Glutamatergic neuron (in vitro differentiated cells): Measurements from ENCODE around the gene MB. TPM values are rescaled to one million over a fixed set of nuclear protein-coding genes. Genes with fewer than 3 reads are reported as not detected.
A peak's percentile ranks its signal among the peaks of the same experiment; 100 is the strongest.

ENCODE experiments used
- DNase-seq: peaks from one replicate; pipeline ENCODE4 v3.0.0; 2022
- H3K27ac Mint-ChIP-seq: one replicate; pipeline ENCODE4 v1.8.0; 2020; ENCODE audit warnings: mild to moderate bottlenecking, mixed read lengths, inconsistent platforms; ENCODE audit not compliant: unreplicated experiment
- H3K27me3 Mint-ChIP-seq: one replicate; pipeline ENCODE4 v1.8.0; 2020; ENCODE audit warnings: mild to moderate bottlenecking, moderate library complexity, mixed read lengths, inconsistent platforms; ENCODE audit not compliant: unreplicated experiment
- H3K36me3 Mint-ChIP-seq: one replicate; pipeline ENCODE4 v1.8.0; 2020; ENCODE audit warnings: mild to moderate bottlenecking, mixed read lengths, inconsistent platforms; ENCODE audit not compliant: unreplicated experiment
- H3K4me1 Mint-ChIP-seq: one replicate; pipeline ENCODE4 v1.8.0; 2020; ENCODE audit warnings: mild to moderate bottlenecking, low read depth, mixed read lengths, inconsistent platforms; ENCODE audit not compliant: unreplicated experiment
- H3K4me3 Mint-ChIP-seq: one replicate; pipeline ENCODE4 v1.8.0; 2020; ENCODE audit warnings: mild to moderate bottlenecking, mixed read lengths, inconsistent platforms; ENCODE audit not compliant: unreplicated experiment
- H3K9me3 Mint-ChIP-seq: one replicate; pipeline ENCODE4 v1.8.0; 2020; ENCODE audit warnings: mild to moderate bottlenecking, moderate library complexity, mixed read lengths, inconsistent platforms; ENCODE audit not compliant: unreplicated experiment
- total RNA-seq: library from RNA; stranded (reverse); fragmentation: NEBNext Ultra II Directional; extraction: Animal tissue kit (Norgen Biotek cat#: 25700); gene quantifications from one replicate; pipeline ENCODE4 v1.2.1, GENCODE V29; 2021; ENCODE audit not compliant: unreplicated experiment
- TF ChIP-seq, protein P1 (sequence below): fragments of 200-600 bp; sonication (generic); IDR thresholded peaks from one replicate; pipeline ENCODE4 v1.5.0; 2021; ENCODE audit not compliant: partially characterized antibody, unreplicated experiment

Gene MB
- total RNA-seq, 1 donor from 2014 or later: not detected

DNA sequence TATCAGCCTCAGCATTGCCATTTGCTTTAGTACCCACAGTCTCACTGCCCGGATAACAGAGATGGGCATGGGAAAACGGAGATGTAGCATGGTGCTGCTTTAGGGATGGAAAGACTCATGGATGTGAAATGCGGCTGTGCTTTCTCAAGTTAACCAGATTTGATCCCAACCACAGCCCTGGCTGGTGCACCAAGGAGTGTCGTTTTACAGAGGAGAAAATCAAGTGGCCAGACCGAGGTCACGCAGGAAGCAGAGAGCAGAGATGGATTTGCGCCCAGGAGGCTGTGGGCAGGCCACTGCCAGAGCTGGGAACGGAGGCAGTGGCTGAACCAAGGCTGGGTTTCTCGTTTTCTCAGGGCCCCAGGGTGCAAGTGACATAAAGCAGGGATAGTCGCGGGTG lies 9.0 kb downstream of the MB start:
- peaks cover 14% of the 10 kb centered on the region for H3K27me3 Mint-ChIP-seq
- no peak for DNase-seq
- no peaks in the 10 kb centered on the region for H3K36me3 Mint-ChIP-seq
- peaks cover 16% of the 10 kb centered on the region for H3K9me3 Mint-ChIP-seq
- H3K4me1 Mint-ChIP-seq: peaks cover 18% of the 10 kb centered on the region
- no peak overlapping the region for H3K4me3 Mint-ChIP-seq
- no peak overlapping the region for H3K27ac Mint-ChIP-seq
- TF ChIP-seq, protein P1, sequence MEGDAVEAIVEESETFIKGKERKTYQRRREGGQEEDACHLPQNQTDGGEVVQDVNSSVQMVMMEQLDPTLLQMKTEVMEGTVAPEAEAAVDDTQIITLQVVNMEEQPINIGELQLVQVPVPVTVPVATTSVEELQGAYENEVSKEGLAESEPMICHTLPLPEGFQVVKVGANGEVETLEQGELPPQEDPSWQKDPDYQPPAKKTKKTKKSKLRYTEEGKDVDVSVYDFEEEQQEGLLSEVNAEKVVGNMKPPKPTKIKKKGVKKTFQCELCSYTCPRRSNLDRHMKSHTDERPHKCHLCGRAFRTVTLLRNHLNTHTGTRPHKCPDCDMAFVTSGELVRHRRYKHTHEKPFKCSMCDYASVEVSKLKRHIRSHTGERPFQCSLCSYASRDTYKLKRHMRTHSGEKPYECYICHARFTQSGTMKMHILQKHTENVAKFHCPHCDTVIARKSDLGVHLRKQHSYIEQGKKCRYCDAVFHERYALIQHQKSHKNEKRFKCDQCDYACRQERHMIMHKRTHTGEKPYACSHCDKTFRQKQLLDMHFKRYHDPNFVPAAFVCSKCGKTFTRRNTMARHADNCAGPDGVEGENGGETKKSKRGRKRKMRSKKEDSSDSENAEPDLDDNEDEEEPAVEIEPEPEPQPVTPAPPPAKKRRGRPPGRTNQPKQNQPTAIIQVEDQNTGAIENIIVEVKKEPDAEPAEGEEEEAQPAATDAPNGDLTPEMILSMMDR: no peak

DNA sequence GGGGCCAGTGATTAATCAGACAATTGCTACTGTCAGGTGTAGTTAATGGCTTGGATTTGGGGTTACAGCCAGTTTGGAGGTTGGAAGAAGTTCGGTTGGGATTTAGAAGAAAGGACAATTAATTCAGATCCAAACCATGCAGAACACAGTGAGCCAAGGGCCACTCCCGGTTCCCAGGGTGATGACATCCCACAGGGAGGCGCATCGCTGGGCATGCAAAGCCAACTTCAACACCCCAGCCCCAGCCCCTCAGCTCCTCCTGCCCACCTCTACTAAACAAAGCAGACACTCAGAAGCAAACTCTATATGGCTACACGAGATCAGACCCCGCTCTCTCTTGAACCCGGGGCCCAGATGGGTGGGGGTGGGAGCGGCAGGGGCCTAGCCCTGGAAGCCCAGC lies 10.2 kb downstream of the MB start:
- Mint-ChIP-seq H3K36me3 (no peaks in the 10 kb centered on the region), H3K9me3 (peaks cover 16% of the 10 kb centered on the region), H3K27me3 (peaks cover 14% of the 10 kb centered on the region), H3K4me1 (peaks cover 18% of the 10 kb centered on the region), H3K27ac (no peak overlapping the region), H3K4me3 (no peak overlapping the region)
- TF ChIP-seq, protein P1: no peak
- DNase-seq: no peak

DNA sequence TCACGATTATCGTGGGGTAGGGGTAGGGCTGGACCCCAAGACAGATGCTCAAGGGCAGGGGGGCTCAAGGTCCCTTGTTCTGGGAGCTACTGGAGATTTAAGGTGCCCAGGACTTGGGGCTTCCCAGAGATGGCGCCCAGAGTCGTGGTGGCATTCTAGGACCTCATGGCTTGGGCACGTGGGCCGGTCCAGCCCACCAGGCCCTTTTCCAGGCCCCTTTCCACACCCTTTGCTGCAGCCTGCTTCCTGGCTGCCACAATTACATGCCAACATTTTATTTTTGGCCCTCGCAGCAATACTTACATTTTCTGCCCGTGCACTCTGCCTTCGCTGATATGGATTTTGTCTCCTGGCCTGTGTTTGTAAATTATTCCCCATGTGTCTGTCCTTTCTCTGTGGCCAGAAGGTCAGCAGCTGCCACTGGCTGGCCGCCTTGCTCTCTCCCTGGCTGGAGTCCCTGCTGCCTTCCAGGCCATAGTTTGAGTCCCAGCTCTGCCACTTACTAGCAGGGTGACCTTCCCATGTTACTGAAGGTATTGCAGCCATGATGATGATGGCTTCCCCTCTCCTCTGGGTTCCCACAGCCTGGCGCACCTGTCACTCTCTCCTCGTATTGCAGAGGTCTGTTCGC lies 11.2 kb downstream of the MB start:
- peak; percentile 46 for DNase-seq
- Mint-ChIP-seq H3K36me3 (no peaks in the 10 kb centered on the region), H3K27me3 (peaks cover 14% of the 10 kb centered on the region), H3K27ac (peak overlapping the region; percentile 78), H3K9me3 (peaks cover 16% of the 10 kb centered on the region), H3K4me3 (peak overlapping the region; percentile 25), H3K4me1 (peaks cover 18% of the 10 kb centered on the region)
- TF ChIP-seq, protein P1: no peak

DNA sequence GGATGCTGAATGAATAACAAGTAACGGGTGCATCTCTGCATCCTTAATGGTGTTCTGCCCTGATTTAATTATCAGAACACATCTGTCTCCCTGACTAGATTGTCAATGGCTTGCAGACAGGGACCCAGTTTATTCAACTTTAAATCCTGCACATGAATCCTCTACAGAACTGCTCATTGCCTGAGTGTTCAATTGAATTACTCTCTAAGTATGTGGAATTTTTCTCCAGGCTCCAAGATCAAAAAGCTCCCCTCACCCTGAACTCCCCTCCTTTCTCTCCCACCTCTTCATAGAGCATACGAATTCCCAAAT lies 11.8 kb downstream of the MB start:
- Mint-ChIP-seq H3K27ac (peak overlapping the region; percentile 78), H3K36me3 (no peaks in the 10 kb centered on the region), H3K4me1 (peaks cover 18% of the 10 kb centered on the region), H3K9me3 (peaks cover 16% of the 10 kb centered on the region), H3K27me3 (peaks cover 14% of the 10 kb centered on the region), H3K4me3 (peak overlapping the region; percentile 27)
- TF ChIP-seq, protein P1: no peak
- DNase-seq: no peak

DNA sequence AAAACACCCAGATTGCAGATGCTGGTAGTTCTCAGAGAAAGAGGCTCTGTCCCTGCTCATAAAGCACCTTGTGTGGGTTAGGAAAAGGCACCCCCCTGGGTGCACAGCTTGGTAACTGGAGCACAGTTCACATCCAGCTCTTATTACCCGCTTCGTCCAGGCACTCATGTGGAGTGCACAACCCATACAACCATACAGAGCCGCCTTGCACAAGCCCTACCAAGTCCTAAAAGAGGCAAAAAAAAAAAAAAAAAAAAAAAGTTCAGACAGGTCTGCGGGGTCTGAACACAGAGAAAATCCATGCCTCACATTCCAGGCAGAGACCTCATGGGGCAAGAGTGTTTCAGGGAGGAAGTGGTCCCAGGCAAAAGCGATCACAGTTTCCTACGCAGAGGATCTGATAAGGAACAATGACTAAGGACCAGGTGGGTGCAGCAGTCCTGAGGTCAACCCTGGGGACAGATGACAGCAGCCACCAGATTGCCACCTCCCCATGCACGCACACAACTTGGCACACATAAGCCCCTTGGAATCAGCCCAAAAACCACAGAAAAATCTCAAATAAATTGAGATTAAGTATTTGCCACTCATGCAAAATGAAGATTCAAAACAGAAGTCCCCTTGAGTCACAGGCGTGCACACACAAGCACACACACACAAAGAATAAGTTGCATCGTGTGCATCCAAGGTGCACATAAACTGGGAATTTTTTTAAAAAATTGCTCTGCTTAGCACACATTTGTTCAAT lies 12.3 kb downstream of the MB start:
- TF ChIP-seq, protein P1: no peak
- Mint-ChIP-seq H3K4me1 (peaks cover 18% of the 10 kb centered on the region), H3K4me3 (no peak overlapping the region), H3K36me3 (no peaks in the 10 kb centered on the region), H3K9me3 (peaks cover 16% of the 10 kb centered on the region), H3K27me3 (peaks cover 14% of the 10 kb centered on the region), H3K27ac (peak overlapping the region; percentile 78)
- DNase-seq: no peak
